ENCODE results near the gene MAP4K1. TPM values are rescaled to one million over a fixed set of nuclear protein-coding genes. Genes with fewer than 3 reads are reported as not detected.
"Not testable (repeated sequence)": the region's sequence is repeated elsewhere in the genome, so short reads cannot be mapped to it uniquely, and the experiment has no call there.

MAP4K1 gene
- total RNA-seq, 1 donor from 2014 or later, result 2.1 TPM

GRCh38 chr19:38632476-38633213 lies 14.9 kb upstream of the MAP4K1 start:
- H3K4me1 Mint-ChIP-seq (ENCODE audit: unreplicated experiment), result peaks cover 7% of the 10 kb centered on the region
- no peak overlapping the region for H3K27ac Mint-ChIP-seq (ENCODE audit: unreplicated experiment)
- H3K4me3 Mint-ChIP-seq (ENCODE audit: unreplicated experiment), result no peak overlapping the region
- no peak for DNase-seq (ENCODE audit: extremely low spot score, unreplicated experiment)
- H3K9me3 Mint-ChIP-seq (ENCODE audit: unreplicated experiment), result no peaks in the 10 kb centered on the region
- peaks cover 27% of the 10 kb centered on the region for H3K36me3 Mint-ChIP-seq (ENCODE audit: unreplicated experiment)
- no peaks in the 10 kb centered on the region for H3K27me3 Mint-ChIP-seq (ENCODE audit: unreplicated experiment)
- TF ChIP-seq CTCF (IDR thresholded peaks at IDR 0.05), result no peak

GRCh38 chr19:38631811-38632475 lies 14.2 kb upstream of the MAP4K1 start:
- not testable (repeated sequence) for H3K27ac Mint-ChIP-seq (ENCODE audit: unreplicated experiment); H3K4me3 Mint-ChIP-seq (ENCODE audit: unreplicated experiment)

GRCh38 chr19:38631301-38631700 lies 13.5 kb upstream of the MAP4K1 start:
- not testable (repeated sequence) for H3K27ac Mint-ChIP-seq (ENCODE audit: unreplicated experiment); H3K9me3 Mint-ChIP-seq (ENCODE audit: unreplicated experiment); H3K4me3 Mint-ChIP-seq (ENCODE audit: unreplicated experiment); DNase-seq (ENCODE audit: extremely low spot score, unreplicated experiment); H3K4me1 Mint-ChIP-seq (ENCODE audit: unreplicated experiment); H3K27me3 Mint-ChIP-seq (ENCODE audit: unreplicated experiment)
- H3K36me3 Mint-ChIP-seq (ENCODE audit: unreplicated experiment), result peaks cover 31% of the 10 kb centered on the region

More at GRCh38 chr19:38631811-38632475, 14.2 kb upstream of the MAP4K1 start:
- not testable (repeated sequence) for H3K4me1 Mint-ChIP-seq (ENCODE audit: unreplicated experiment); DNase-seq (ENCODE audit: extremely low spot score, unreplicated experiment); H3K9me3 Mint-ChIP-seq (ENCODE audit: unreplicated experiment); H3K27me3 Mint-ChIP-seq (ENCODE audit: unreplicated experiment)
- H3K36me3 Mint-ChIP-seq (ENCODE audit: unreplicated experiment), result peaks cover 29% of the 10 kb centered on the region

GRCh38 chr19:38629568-38629967 lies 11.8 kb upstream of the MAP4K1 start:
- TF ChIP-seq CTCF (IDR thresholded peaks at IDR 0.05), result no peak
- Mint-ChIP-seq H3K4me3 (ENCODE audit: unreplicated experiment) (no peak overlapping the region), H3K27me3 (ENCODE audit: unreplicated experiment) (no peaks in the 10 kb centered on the region), H3K9me3 (ENCODE audit: unreplicated experiment) (no peaks in the 10 kb centered on the region), H3K36me3 (ENCODE audit: unreplicated experiment) (peaks cover 29% of the 10 kb centered on the region), H3K27ac (ENCODE audit: unreplicated experiment) (no peak overlapping the region), H3K4me1 (ENCODE audit: unreplicated experiment) (peaks cover 2% of the 10 kb centered on the region)
- DNase-seq (ENCODE audit: extremely low spot score, unreplicated experiment), result no peak

GRCh38 chr19:38626401-38626800 lies 8.6 kb upstream of the MAP4K1 start:
- no peak for TF ChIP-seq CTCF (IDR thresholded peaks at IDR 0.05)
- H3K27ac Mint-ChIP-seq (ENCODE audit: unreplicated experiment), result no peak overlapping the region
- no peaks in the 10 kb centered on the region for H3K4me1 Mint-ChIP-seq (ENCODE audit: unreplicated experiment)
- no peak for DNase-seq (ENCODE audit: extremely low spot score, unreplicated experiment)
- H3K27me3 Mint-ChIP-seq (ENCODE audit: unreplicated experiment), result no peaks in the 10 kb centered on the region
- H3K9me3 Mint-ChIP-seq (ENCODE audit: unreplicated experiment), result no peaks in the 10 kb centered on the region
- peaks cover 35% of the 10 kb centered on the region for H3K36me3 Mint-ChIP-seq (ENCODE audit: unreplicated experiment)
- H3K4me3 Mint-ChIP-seq (ENCODE audit: unreplicated experiment), result no peak overlapping the region

- Mint-ChIP-seq H3K36me3 (ENCODE audit: unreplicated experiment) (peaks cover 31% of the 10 kb centered on the region), H3K27ac (ENCODE audit: unreplicated experiment) (no peak overlapping the region), H3K4me1 (ENCODE audit: unreplicated experiment) (peaks cover 5% of the 10 kb centered on the region), H3K27me3 (ENCODE audit: unreplicated experiment) (no peaks in the 10 kb centered on the region), H3K9me3 (ENCODE audit: unreplicated experiment) (no peaks in the 10 kb centered on the region), H3K4me3 (ENCODE audit: unreplicated experiment) (no peak overlapping the region)
- no peak for TF ChIP-seq CTCF (IDR thresholded peaks at IDR 0.05)
- no peak for DNase-seq (ENCODE audit: extremely low spot score, unreplicated experiment)
Observed at GRCh38 chr19:38624822-38625221, 7.1 kb upstream of the MAP4K1 start.

Measured in osteocyte (in vitro differentiated cells).